CD4-positive, alpha-beta T cell treated with Interleukin-6 at 100 ng/mL for 8 hours (primary cell): Measurements from ENCODE around the gene SPATA13.

ENCODE experiments used
- DNase-seq: peaks from one replicate; pipeline ENCODE4 v3.0.0-alpha.2; 2020; ENCODE audit warnings: mixed read lengths, low spot score

Gene SPATA13

DNA sequence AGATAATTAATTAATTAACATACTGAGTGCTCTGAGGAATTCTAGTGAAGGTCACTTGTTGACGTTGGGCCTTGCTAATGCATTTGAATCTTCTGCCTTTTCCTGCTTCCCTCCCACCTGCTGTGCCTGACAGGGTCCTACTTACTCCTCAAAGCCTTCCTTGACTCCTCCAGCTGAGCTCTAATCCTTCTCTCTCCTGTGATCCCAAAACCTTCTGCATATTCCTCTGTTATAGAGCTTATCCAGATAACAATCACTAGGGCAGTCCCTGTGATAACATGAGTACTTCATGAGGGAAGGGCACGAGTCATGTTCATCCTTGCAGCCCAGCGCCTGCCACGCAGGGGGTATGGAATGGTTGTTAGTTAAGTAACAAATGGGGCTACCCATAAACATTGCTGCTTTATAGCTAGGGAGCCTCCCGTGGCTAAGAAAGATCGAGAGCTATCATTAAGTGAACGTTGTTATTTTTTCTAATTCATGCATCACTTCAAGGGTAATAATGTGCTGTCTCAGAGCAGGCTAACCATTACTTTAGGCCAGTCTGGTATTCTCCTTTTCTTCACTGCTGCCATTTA is 19.1 kb upstream of the SPATA13 start:
- DNase-seq, result no peak

DNA sequence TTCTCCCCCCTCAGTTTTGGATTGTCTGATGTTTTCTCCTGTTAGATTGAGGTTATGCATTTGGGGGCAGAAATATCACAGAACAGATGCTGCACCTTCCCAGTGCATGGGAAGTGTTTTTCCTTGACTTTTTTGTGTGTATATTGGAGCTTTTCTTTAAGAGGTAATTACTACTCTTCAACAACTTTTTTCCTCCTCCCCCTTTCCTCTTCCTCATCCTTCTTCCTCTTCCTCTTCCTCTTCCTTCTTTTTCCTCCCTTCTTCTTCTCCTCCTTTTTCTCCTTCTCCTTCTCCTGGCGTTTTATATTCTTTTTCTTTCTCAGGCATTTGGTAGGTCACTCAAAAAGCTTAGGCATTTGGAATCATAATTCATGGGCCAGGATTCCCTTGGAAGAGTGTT is 18.1 kb upstream of the SPATA13 start:
- DNase-seq, result no peak

DNA sequence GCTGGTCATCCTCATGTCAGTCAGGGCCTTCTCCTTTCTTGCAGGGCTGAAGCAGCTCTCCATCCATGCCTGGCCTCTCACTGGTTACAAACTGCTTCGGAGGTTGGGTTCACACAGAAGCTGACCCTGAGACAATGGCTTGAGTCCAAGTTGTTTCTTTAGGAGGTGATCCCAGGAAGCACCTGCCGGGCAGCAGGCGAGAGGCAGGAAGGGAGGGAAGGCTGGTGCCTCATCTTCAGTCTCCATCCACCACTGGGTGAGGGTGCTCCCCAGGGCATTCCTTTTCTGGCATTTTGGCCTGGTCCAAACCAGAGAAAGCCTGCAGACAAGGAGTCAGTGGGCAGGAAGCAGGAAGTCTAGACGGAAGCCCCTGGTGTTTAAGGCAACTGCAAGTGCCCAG is 17.6 kb upstream of the SPATA13 start:
- DNase-seq, result no peak

DNA sequence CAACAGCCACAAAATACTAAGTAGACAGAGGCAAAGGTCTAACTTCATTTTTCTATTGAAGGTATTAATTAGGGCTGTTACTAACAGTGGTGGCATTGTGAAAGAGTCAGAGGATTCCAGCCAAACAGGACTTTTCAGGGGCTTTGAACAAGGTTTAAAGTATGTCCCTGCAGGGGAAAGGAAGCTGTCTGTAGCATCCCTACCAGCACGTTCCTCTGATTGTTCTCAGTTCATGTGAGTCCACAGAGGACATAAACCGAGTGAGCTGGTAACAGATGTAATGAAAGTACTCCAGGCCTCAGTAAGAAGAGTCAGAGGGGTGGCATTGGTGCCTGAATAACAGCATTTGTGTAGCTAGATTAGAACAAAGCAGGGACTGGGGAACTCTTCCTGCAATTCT is 15.3 kb upstream of the SPATA13 start:
- DNase-seq, result no peak

DNA sequence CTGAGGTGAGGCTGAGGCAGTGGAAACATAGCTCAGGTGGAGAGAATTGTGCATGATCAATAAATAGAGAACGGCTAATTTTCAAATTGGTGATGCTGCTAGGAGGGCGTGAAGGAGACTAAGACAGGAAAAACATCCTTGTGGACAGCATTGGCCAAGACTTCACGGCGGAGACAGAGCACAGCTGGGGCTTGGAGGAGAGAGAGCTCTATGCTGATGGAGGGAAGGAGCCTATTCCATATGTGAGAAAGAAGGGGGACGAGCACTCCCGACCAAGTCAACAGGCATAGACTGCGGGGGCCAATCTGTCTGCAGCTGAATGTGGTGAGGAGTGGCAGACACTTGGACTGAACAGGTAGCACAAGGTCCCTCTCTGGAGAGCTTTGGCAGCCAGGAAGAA is 14.8 kb upstream of the SPATA13 start:
- DNase-seq, result no peak

DNA sequence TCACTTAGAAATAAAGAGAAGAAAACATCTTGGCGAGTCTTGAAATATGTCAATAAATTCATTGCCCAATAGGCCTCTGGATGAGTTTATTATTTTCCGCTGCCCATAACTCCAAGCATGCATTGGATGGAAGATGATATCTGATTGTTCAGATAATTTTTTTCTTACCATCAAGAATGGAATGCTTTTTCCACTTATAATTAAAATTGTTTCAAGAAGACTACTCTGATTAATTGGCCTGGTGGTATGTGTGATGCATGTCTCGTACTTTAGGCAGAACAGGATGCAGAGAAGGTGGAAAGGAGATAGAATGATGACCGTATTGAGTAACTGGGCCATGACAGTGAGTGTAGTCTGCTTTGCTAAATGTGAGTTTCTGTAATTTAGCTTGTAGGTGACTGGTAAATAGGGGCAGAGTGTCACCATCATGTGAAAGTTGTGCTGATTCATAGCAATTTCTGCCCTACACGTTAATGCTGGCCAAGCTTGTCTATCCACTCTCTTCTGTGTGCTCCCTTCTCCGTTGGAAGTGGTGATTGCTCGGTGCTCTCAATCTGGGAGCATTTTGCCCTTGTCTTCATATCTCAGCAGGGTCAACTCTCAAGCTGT is 13.5 kb upstream of the SPATA13 start:
- DNase-seq, result no peak

DNA sequence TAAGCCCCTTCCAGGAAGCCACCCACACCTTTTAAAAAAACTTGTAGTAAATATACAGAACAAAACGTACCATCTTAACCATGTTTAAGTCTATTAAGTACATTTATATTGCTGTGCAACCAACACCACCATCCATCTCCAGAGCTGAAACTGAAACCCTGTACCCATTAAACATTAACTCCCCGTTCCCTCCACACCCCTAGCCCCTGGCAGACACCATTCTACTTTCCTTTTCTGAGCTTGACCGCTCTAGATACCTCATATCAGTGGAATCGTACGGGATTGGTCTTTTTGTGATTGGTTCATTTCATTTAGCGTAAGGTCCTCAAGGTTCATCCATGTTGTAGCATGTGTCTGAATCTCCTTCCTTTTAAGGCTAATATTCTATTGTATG is 13.0 kb upstream of the SPATA13 start:
- DNase-seq, result no peak

DNA sequence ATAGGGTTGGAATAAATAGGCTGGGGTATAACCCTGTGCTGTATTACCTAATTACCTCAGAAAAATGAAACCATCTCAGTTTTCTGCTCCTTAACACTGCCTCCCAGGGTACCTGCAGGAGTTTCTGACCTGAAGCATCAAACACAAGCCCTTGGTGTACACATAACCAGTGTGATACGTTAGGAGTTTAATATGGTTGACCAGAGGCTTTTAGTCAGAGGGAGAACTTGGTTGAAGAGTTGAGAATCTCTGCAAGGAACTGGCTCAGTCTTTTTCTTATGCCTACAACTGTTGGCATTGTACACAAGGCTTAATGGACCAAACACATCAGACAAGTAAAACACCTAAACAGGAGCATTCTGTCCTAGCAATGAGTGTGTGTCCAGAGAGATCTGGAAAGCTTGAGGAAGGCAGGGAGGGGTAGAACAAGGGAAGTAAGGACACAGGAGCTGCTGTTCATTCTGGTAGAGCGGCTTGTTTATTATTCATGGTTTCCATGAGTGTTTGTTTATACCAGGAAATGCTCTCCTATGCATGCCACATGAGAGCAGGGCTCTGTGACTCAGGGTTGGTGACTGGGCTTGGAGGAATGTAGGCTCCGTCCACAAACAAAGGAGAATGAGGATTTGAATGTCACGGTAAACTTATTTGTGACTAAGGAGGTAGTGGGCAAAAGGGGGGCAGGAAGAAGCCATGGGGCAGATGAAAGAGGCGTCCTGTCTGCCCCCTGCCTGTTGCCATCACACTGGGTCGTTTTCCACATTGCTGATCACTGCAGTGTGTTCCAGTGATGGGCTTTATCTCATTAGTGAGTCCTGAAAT is 11.9 kb upstream of the SPATA13 start:
- no peak for DNase-seq

DNA sequence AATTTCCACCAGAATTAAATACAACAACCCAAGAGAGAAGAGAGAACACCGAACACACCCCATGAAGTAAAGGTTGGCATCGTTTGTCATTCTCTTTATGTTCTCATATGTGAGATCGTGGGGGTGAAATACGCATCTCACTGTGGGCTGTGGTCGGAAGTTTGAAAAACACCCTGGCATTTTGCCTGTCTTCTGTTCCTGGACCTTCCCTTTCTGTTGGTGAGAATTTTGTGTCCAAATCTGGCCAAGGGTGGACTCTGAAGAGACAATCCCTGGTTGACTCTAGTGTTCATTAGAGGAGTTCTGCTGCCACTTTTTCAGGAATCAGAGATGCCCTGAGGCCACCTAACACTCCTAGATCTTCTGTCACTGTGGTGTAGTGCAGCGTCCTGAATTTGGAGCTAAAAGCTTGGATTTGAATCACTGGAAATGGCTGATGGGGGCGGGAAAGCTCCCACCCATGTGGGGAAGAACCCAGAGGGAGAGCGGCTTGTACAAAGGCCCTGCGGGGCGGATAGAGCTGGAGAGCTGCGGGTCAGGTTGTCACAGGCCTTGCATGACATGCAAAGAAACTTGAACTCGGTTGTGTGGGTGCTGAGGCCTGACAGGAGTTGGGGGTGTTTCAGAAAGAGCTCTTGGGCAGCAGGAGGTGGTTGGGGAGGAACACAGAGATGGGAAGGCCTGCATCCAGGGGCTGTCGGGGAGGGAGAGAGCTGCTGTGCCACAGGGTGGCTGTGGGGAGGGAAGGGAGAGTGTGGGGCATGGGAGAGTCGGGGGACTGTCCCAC is 11.1 kb upstream of the SPATA13 start:
- DNase-seq, result no peak

DNA sequence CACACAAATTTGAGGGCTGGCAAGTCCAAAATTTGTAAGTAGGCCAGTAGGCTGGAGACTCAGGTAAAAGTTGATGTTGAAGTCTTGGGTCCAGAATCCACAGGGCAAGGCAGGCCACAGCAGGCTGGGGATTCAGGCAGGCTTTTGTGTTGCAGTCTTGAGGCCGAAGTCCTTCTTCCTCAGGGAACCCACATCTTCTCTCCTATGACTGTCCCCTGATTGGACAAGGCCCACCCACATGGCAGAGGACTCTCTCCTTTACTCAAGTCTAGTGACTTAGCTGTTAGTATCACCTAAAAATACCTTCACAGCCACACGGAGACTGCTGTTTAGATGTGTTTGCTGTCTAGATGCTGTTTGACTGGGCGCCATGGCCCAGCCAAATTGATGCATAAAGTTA is 9.9 kb upstream of the SPATA13 start:
- DNase-seq, result no peak

DNA sequence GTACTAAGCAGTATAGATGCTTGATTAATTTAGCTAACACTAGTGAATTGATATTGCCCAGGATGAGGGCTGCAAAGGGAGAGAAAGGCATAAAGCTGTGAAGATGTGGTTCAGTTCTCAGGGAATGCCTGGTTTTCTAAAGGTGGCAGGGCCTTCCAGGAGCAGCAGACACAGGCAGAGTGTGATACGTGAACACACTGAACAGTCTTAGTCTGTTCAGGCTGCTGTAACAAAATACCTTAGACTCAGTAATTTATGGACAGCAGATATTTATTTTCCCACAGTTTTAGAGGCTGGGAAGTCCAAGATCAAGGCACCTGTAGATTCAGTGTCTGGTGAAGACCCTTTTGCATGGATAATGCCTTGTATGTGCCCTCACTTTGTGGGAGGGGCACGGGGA is 8.7 kb upstream of the SPATA13 start:
- DNase-seq, result no peak

DNA sequence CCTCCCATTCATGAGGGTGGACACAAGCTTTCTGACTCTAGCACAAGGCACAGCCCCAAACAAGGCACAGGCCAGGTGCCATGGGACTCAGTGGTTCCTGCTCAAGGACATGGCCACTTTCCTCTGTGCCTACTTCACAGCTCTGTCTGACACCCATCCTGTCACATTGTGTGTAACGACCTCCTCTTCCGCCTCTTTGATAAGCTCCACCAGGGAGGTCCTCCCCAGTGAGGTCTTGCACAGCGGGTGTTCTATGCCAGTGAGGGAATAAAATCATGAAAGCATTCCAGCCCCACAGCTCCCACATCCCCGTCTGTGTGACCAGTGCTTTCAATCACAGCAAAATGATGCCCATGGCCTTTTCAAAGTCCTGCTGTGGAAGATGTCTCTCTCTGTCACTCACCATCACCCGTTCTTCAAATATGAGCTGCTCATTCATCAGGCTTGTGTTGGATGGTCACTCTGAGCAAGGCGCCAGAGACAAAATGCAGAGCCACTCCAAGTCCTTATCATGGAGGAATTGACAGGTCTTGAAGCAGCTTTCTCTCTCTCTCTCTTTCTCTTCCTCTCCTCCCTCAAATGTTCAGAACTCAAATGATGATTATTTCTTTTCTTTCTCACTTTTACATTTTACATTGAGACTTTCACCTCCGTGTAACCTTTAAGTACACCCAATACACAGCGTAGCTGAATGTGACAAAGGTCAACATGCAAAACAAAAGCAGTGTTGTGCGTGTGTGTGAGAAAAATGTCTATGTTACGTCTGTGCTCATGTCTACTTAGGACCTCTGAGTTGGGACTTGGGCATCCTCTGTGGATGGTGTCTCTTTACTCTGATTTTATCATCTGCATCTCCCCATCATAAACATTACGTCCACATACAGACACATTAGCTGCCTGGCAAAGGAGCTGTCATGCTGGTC is 8.0 kb upstream of the SPATA13 start:
- DNase-seq, result no peak

DNA sequence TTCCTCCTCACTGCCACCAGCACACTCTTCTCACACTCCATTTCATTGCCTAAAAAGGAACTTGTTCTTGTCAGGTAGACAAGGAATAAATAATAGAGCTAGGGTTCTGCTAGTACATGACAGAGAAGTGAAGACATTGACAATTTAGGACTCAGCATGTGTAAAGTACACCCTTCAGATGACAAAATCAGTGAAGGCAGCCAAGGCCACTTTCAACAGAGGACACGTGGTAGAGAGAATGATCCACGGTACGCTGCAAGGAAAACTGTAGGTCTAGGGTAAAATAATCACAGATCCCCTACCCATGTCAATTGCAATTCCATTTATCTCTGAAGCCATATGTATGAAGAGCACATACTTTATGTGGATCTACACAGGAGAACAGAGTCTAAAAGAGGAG is 7.2 kb upstream of the SPATA13 start:
- no peak for DNase-seq

DNA sequence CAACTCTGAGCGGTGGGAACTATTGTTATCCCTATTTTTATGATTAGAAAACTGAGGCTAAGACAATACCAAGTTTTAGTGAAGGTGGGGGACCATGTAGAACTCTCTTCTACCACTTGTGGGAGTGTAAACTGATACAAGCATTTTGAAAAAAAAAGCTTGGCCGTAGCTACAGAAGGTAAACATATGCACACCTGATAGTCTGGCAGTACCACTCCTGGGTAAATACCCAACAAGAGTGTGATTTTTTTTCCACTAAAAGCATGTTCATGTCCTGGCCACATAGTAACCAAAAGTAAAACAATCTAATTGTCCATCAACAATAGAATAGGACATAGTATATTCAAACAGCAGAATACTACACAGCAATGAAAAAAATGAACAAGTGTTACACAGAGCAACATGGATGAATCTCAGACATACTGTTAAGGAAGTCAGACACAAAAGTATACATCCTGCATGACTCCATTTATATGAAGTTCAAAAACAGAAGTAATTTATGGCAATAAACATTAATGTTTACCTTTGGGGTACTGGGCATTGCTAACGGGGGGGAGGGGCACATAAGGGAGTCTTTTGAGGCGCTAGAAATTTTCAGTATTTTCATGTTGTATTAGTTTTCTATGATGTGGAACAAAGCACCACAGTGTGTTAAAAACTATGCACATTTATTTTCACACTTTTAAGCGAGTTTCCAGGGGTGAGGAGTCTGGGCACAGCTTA is 6.4 kb upstream of the SPATA13 start:
- no peak for DNase-seq

DNA sequence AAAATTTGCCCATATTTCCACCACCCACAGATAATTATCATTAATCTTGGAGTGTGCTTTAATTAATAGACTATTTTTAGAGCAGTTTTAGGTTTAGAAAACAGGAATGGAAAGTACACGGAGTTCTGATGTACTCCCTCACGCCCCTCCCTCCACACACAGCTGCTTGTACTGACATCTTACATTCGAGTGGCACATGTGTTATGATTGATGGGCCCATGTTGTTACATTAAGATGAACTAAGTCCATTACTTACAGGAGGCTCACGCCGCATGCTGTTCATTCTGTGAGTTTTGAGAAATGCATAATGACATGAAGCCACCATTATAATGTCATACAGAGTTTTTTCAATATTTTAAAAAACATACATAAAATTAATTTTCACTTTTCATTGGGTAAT is 1.2 kb upstream of the SPATA13 start:
- DNase-seq, result no peak

DNA sequence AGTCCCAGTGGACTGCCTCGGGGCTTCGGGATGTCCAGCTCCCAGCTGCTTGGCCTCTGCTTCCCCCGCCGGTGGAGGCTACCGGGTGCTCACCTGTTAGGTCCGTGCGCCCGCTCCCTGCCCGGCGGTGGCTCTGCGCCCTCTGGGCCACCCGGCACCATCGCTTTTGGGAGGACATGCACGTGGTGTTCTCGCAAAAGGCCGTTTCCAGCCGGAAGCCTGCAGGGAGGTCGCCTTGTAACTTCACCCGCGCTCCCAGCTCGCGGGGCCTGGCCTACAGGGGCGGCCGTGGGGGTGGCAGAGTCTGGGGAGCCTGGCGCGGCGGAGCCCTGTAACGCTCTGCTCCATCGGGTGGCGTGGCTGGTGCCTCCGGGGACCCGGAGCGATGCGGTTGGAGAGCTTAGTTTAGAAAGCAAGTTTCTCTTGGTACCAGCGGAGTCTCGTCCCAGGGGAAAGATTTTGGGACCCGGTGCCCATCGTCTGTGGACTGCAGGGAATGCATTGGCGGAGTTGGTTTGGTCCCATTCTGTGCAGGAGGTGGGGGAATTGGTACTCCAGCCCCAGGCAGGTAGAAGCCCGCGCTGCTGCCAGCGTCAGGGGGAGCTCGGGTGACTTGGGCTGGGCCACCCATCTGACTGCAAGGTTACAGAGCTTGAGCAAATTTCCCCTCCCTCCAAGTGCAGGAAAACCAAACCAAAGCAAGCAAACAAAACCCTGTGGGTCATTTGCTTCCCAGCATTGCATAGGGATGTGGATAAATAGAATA is 673 bp downstream of the SPATA13 start:
- peak; percentile 9 for DNase-seq

DNA sequence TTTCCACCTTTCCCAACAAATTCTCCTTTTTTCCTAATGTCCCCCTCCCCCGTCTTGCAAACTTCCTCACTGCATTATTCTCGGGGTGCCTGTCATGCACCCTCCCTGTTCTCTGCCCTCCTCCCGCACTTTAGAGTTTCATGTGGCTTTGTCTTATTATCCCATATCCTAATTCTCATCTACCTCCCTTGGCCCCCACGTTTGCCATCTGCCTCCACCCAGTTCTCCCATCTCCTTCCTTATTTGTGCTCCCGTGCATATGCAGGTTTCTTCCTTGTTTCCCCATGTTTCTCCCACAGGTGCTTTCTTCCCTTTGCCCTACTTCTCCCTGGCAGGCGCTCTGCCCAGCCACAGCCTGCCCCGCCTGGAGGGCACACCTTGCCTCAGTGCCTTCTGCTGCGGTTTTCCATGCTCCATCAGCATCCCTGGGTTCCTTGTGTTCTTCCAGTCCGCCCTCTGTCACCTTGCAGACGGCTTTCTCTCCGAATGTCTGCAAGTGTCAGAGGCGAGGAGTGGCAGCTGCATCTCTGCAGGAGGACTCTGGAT is 1.5 kb downstream of the SPATA13 start:
- DNase-seq, result no peak

DNA sequence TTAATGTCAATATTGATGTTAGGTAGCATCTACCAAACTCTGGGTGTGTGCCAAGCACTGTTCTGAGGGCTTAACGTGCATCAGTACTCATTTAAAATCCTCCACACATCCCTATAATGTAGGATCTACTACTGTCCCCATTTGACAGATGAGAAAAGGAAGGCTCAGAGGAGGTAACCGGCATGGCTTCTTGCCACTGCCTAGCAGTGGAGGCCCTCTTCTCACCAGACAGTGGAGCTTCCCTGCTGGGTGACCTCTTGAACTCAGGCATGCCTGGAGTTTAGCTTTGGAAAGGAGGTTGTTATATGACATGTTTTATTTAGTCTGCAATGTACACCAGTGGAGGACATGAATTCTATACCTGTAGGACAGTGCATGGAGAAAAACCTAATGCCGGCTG is 2.1 kb downstream of the SPATA13 start:
- DNase-seq, result no peak

DNA sequence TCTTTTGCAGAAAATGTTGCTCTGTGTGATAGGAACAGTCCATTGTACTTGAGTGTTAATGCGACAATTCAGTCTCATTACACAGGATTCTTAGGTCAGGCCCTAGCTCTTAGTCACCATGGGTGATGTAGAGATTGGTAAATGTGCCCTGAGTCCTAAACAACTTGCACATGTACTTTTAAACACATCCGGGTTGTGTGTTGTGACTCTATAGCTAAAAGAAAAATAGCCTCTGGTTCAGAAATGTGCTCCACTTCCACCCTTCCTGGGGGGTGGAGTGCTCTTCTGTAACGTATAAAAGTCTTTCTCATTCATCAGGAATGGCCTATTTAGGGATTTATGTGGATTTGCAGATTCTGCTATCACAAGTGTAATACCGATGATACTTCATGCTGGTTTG is 5.2 kb downstream of the SPATA13 start:
- DNase-seq, result no peak

DNA sequence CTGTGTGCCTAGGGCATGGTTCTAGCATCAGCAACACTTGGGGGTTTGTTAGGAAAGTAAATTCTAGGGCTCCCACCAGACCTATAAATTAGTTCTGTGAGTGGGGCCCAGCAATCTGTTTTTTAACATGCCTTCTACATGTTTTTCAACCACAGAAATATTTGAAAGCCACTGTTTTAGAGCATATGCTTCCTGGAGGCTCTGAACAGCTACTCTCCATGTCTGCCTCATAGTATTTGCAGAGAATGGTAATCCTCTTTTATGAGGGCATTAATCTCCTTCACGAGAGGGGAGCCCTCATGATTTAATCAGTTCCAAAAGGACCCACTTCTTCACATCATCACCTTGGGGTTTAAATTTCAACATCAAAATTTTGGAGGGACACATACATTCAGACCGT is 6.0 kb downstream of the SPATA13 start:
- DNase-seq, result no peak
